GM20000 (cell line): ENCODE results near the gene ANKS6.

Source experiments
- DNase-seq: peaks from one replicate; pipeline ENCODE4 v3.0.0; 2012; ENCODE audit warnings: low spot score
- CTCF ChIP-seq: IDR thresholded peaks from 2 replicates; pipeline ENCODE4 v1.5.1; 2012; ENCODE audit warnings: mild to moderate bottlenecking, control low read depth; ENCODE audit errors: extremely low read depth, missing control alignments

ANKS6 gene

GRCh38 chr9:98826716-98827115 is 30.4 kb upstream of the ANKS6 start:
- TF ChIP-seq CTCF = no peak
- DNase-seq = no peak

- TF ChIP-seq CTCF = no peak
- no peak for DNase-seq
Measured at GRCh38 chr9:98825414-98825813, 29.1 kb upstream of the ANKS6 start.

- no peak for DNase-seq
Measured at GRCh38 chr9:98823666-98824334, 27.4 kb upstream of the ANKS6 start.

GRCh38 chr9:98822661-98823060 is 26.3 kb upstream of the ANKS6 start:
- no peak for DNase-seq
- TF ChIP-seq CTCF = no peak

More at GRCh38 chr9:98823666-98824334, 27.4 kb upstream of the ANKS6 start:
- TF ChIP-seq CTCF = no peak

GRCh38 chr9:98821831-98822230 is 25.5 kb upstream of the ANKS6 start:
- no peak for DNase-seq
- TF ChIP-seq CTCF = no peak

- no peak for TF ChIP-seq CTCF
- DNase-seq = no peak
Measured at GRCh38 chr9:98819231-98819630, 22.9 kb upstream of the ANKS6 start.

GRCh38 chr9:98818764-98819163 is 22.4 kb upstream of the ANKS6 start:
- no peak for TF ChIP-seq CTCF
- no peak for DNase-seq
